Neural cell (in vitro differentiated cells): ENCODE measurements around the gene PLA2G3.

ENCODE experiments used
- CTCF ChIP-seq: fragments of 450-650 bp; IDR thresholded peaks from 2 replicates; pipeline ENCODE4 v1.5.1; 2014; ENCODE audit warnings: antibody characterized with exemption, mild to moderate bottlenecking, moderate library complexity; ENCODE audit not compliant: poor library complexity, severe bottlenecking
- EP300 ChIP-seq: fragments of 450-650 bp; conservative IDR thresholded peaks from 2 replicates; pipeline ENCODE4 v1.6.1; 2014; ENCODE audit warnings: antibody characterized with exemption, mild to moderate bottlenecking, moderate library complexity; ENCODE audit not compliant: poor library complexity, severe bottlenecking
- POLR2AphosphoS5 ChIP-seq: IDR thresholded peaks from 2 replicates; pipeline ENCODE4 v1.6.1; 2012
- REST ChIP-seq: IDR thresholded peaks from 2 replicates; pipeline ENCODE4 v1.6.1; 2012; ENCODE audit warnings: borderline replicate concordance
- SMC3 ChIP-seq: fragments of 450-650 bp; conservative IDR thresholded peaks from 2 replicates; pipeline ENCODE4 v1.6.1; 2014; ENCODE audit warnings: antibody characterized with exemption, mild to moderate bottlenecking, moderate library complexity; ENCODE audit not compliant: poor library complexity

- no peak for TF ChIP-seq POLR2AphosphoS5
- TF ChIP-seq REST, result no peak
- no peak for TF ChIP-seq CTCF
- TF ChIP-seq EP300, result no peak
- no peak for TF ChIP-seq SMC3
These were observed 44.7 kb upstream of the PLA2G3 start for GRCh38 chr22:31185056-31185455.
